GM12874 (cell line): ENCODE results near the gene TENT5A.

ENCODE experiments used
- CTCF ChIP-seq: IDR thresholded peaks from 2 replicates; pipeline ENCODE4 v1.5.1; 2011; ENCODE audit warnings: low read depth, mild to moderate bottlenecking, control low read depth, low read length, moderate library complexity; ENCODE audit not compliant: insufficient read depth

Gene TENT5A

GRCh38 chr6:81750200-81750599, 2.3 kb downstream of the TENT5A start:
- TF ChIP-seq CTCF: no peak

GRCh38 chr6:81749707-81750106, 2.8 kb downstream of the TENT5A start:
- no peak for TF ChIP-seq CTCF

GRCh38 chr6:81748994-81749393, 3.5 kb downstream of the TENT5A start:
- TF ChIP-seq CTCF: no peak

GRCh38 chr6:81747327-81747726, 5.2 kb downstream of the TENT5A start:
- TF ChIP-seq CTCF: no peak

GRCh38 chr6:81744131-81744530, 8.3 kb downstream of the TENT5A start:
- TF ChIP-seq CTCF: no peak

- TF ChIP-seq CTCF: no peak
Observed at GRCh38 chr6:81743649-81744048, 8.8 kb downstream of the TENT5A start.

- no peak for TF ChIP-seq CTCF
Observed at GRCh38 chr6:81741689-81742088, 10.8 kb downstream of the TENT5A start.
